ENCODE measurements around the gene ATP8B3.
"Not testable (repeated sequence)": the region's sequence is repeated elsewhere in the genome, so short reads cannot be mapped to it uniquely, and the experiment has no call there.

ATP8B3 gene

GRCh38 chr19:1807030-1807694 lies 4.9 kb downstream of the ATP8B3 start:
- no peaks in the 10 kb centered on the region for H3K36me3 ChIP-seq (ENCODE audit: control insufficient read depth, insufficient read depth, low read length)
- H3K4me3 ChIP-seq (ENCODE audit: low read length) = no peak overlapping the region
- DNase-seq (ENCODE audit: low read depth, low spot score) = no peak
- no peak overlapping the region for H3K27ac ChIP-seq (ENCODE audit: low read length)
- H3K4me1 ChIP-seq (ENCODE audit: control insufficient read depth, insufficient read depth, low read length) = peaks cover 2% of the 10 kb centered on the region
- no peaks in the 10 kb centered on the region for H3K27me3 ChIP-seq (ENCODE audit: control insufficient read depth, insufficient read depth, low read length)
- no peaks in the 10 kb centered on the region for H3K9me3 ChIP-seq (ENCODE audit: control insufficient read depth, insufficient read depth, low read length)
- WGBS (ENCODE audit: insufficient coverage, insufficient read length) = no CpG with 5 or more reads among the region's 28 CpGs

DNA sequence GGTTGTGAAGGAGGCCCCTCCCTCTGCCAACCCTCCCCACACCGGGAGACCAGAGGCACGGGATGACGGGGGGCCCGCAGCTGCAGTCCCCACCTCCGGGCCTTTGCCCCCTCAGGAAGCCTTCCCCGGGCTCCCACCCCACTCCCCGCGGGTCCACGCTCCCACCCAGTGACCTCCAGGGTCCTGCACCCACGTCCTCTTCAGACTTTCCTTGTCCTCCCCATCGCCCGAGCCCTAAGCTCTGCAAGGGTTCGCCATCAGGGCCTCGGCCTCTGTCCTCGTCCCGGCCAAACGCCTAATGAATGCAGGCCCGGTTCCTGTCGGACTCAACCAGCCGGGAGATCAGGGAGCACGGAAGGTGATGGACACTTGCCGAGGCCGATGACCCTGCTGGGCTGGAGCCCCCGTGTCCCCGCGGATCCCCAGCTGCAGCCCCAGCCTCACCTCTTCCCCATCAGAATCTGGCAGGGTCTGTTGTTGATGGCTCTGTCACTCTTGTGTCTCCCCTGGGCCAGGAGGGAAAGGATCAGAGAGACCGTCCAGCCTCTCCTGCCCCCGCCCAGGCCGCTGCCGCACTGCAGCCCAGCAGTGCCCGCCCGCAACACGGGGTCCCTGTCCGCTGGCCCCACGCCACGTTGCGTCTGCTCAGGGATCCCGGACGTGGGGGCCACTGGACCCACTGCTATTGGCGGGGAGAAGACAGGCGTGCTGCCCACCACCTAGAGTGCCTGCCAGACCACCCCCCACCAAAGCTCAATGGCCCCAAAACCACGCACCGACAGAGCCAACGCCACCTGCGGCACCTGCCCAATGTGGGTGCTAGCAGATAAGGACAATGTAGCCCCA lies 5.7 kb downstream of the ATP8B3 start:
- no peaks in the 10 kb centered on the region for H3K9me3 ChIP-seq (ENCODE audit: control insufficient read depth, insufficient read depth, low read length)
- H3K4me3 ChIP-seq (ENCODE audit: low read length) = no peak overlapping the region
- WGBS (ENCODE audit: insufficient coverage, insufficient read length) = no CpG with 5 or more reads among the region's 45 CpGs
- no peaks in the 10 kb centered on the region; the same call in 1 of the 2 replicates for H3K4me1 ChIP-seq (ENCODE audit: control insufficient read depth, insufficient read depth, low read length)
- H3K27me3 ChIP-seq (ENCODE audit: control insufficient read depth, insufficient read depth, low read length) = no peaks in the 10 kb centered on the region
- no peak for DNase-seq (ENCODE audit: low read depth, low spot score)
- no peak overlapping the region for H3K27ac ChIP-seq (ENCODE audit: low read length)
- H3K36me3 ChIP-seq (ENCODE audit: control insufficient read depth, insufficient read depth, low read length) = no peaks in the 10 kb centered on the region

GRCh38 chr19:1805401-1806183 lies 6.5 kb downstream of the ATP8B3 start:
- H3K36me3 ChIP-seq (ENCODE audit: control insufficient read depth, insufficient read depth, low read length) = no peaks in the 10 kb centered on the region
- no peak for DNase-seq (ENCODE audit: low read depth, low spot score)
- no CpG with 5 or more reads among the region's 24 CpGs for WGBS (ENCODE audit: insufficient coverage, insufficient read length)
- H3K27ac ChIP-seq (ENCODE audit: low read length) = no peak overlapping the region
- no peaks in the 10 kb centered on the region for H3K27me3 ChIP-seq (ENCODE audit: control insufficient read depth, insufficient read depth, low read length)
- H3K4me3 ChIP-seq (ENCODE audit: low read length) = no peak overlapping the region
- H3K4me1 ChIP-seq (ENCODE audit: control insufficient read depth, insufficient read depth, low read length) = no peaks in the 10 kb centered on the region
- no peaks in the 10 kb centered on the region for H3K9me3 ChIP-seq (ENCODE audit: control insufficient read depth, insufficient read depth, low read length)

GRCh38 chr19:1804858-1805257 lies 7.2 kb downstream of the ATP8B3 start:
- Histone ChIP-seq H3K4me3 (ENCODE audit: low read length) (no peak overlapping the region), H3K9me3 (ENCODE audit: control insufficient read depth, insufficient read depth, low read length) (no peaks in the 10 kb centered on the region), H3K27ac (ENCODE audit: low read length) (no peak overlapping the region), H3K36me3 (ENCODE audit: control insufficient read depth, insufficient read depth, low read length) (no peaks in the 10 kb centered on the region), H3K4me1 (ENCODE audit: control insufficient read depth, insufficient read depth, low read length) (no peaks in the 10 kb centered on the region), H3K27me3 (ENCODE audit: control insufficient read depth, insufficient read depth, low read length) (no peaks in the 10 kb centered on the region)
- no peak for DNase-seq (ENCODE audit: low read depth, low spot score)
- WGBS (ENCODE audit: insufficient coverage, insufficient read length) = no CpG with 5 or more reads among the region's 6 CpGs

GRCh38 chr19:1799695-1800342 lies 12.3 kb downstream of the ATP8B3 start:
- H3K36me3 ChIP-seq (ENCODE audit: control insufficient read depth, insufficient read depth, low read length) = no peaks in the 10 kb centered on the region

GRCh38 chr19:1797313-1797712 lies 14.8 kb downstream of the ATP8B3 start:
- H3K9me3 ChIP-seq (ENCODE audit: control insufficient read depth, insufficient read depth, low read length); H3K4me3 ChIP-seq (ENCODE audit: low read length); H3K27ac ChIP-seq (ENCODE audit: low read length); H3K36me3 ChIP-seq (ENCODE audit: control insufficient read depth, insufficient read depth, low read length); H3K27me3 ChIP-seq (ENCODE audit: control insufficient read depth, insufficient read depth, low read length); DNase-seq (ENCODE audit: low read depth, low spot score): not testable (repeated sequence)
- WGBS (ENCODE audit: insufficient coverage, insufficient read length) = no CpG with 5 or more reads among the region's 7 CpGs
- H3K4me1 ChIP-seq (ENCODE audit: control insufficient read depth, insufficient read depth, low read length) = peaks cover 10% of the 10 kb centered on the region; the same call in 1 of the 2 replicates

More at GRCh38 chr19:1799695-1800342, 12.3 kb downstream of the ATP8B3 start:
- no CpG with 5 or more reads among the region's 36 CpGs for WGBS (ENCODE audit: insufficient coverage, insufficient read length)
- Histone ChIP-seq H3K27me3 (ENCODE audit: control insufficient read depth, insufficient read depth, low read length) (no peaks in the 10 kb centered on the region), H3K4me1 (ENCODE audit: control insufficient read depth, insufficient read depth, low read length) (peaks cover 5% of the 10 kb centered on the region; the same call in 1 of the 2 replicates), H3K9me3 (ENCODE audit: control insufficient read depth, insufficient read depth, low read length) (no peaks in the 10 kb centered on the region), H3K27ac (ENCODE audit: low read length) (no peak overlapping the region), H3K4me3 (ENCODE audit: low read length) (no peak overlapping the region)
- DNase-seq (ENCODE audit: low read depth, low spot score) = no peak

- Histone ChIP-seq H3K4me3 (ENCODE audit: low read length) (no peak overlapping the region; the same call in 1 of the 2 replicates), H3K4me1 (ENCODE audit: control insufficient read depth, insufficient read depth, low read length) (peaks cover 10% of the 10 kb centered on the region; the same call in 1 of the 2 replicates), H3K9me3 (ENCODE audit: control insufficient read depth, insufficient read depth, low read length) (no peaks in the 10 kb centered on the region), H3K27me3 (ENCODE audit: control insufficient read depth, insufficient read depth, low read length) (no peaks in the 10 kb centered on the region), H3K36me3 (ENCODE audit: control insufficient read depth, insufficient read depth, low read length) (no peaks in the 10 kb centered on the region), H3K27ac (ENCODE audit: low read length) (no peak overlapping the region)
- WGBS (ENCODE audit: insufficient coverage, insufficient read length) = no CpG with 5 or more reads among the region's 52 CpGs
- no peak for DNase-seq (ENCODE audit: low read depth, low spot score)
Measured at GRCh38 chr19:1796395-1797142, 15.5 kb downstream of the ATP8B3 start.

DNA sequence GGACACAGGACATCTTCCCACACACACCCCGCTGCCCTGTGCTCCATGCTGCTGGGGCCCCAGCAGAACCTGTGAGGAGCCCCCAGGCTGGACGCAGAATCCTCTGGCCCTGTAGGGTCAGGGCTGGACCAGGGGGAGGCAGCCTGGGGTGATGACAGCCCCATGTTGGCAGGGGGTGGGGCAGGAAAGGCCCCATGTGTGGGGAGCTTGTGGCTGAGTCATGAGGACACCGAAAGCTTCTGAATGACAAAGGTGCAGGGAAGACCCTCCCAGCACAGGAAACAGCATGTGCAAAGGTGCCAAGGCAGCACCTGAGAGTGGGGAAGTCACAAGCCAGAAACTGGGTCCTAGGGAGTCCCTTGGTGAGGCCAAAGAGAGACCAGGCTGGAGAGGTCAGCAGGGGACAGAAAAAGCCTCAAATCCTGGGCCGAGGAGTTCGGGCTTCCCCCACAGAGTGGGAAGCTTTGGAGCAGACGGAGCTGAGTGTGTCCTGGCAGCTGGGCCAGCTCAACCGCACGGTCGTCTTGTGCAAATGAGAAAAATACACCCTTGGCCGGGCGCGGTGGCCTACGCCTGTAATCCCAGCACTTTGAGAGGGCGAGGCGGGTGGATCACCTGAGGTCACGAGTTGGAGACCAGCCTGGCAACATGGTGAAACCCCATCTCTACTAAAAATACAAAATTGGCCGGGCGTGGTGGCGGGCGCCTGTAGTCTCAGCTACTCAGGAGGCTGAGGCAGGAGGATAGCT lies 17.5 kb downstream of the ATP8B3 start:
- H3K9me3 ChIP-seq (ENCODE audit: control insufficient read depth, insufficient read depth, low read length) = no peaks in the 10 kb centered on the region
- H3K27me3 ChIP-seq (ENCODE audit: control insufficient read depth, insufficient read depth, low read length) = no peaks in the 10 kb centered on the region; the same call in 1 of the 2 replicates

GRCh38 chr19:1791879-1792278 lies 20.2 kb downstream of the ATP8B3 start:
- peaks cover 3% of the 10 kb centered on the region; the same call in 1 of the 2 replicates for H3K27me3 ChIP-seq (ENCODE audit: control insufficient read depth, insufficient read depth, low read length)
- H3K9me3 ChIP-seq (ENCODE audit: control insufficient read depth, insufficient read depth, low read length) = no peaks in the 10 kb centered on the region
- H3K4me1 ChIP-seq (ENCODE audit: control insufficient read depth, insufficient read depth, low read length) = peaks cover 16% of the 10 kb centered on the region
- H3K36me3 ChIP-seq (ENCODE audit: control insufficient read depth, insufficient read depth, low read length) = no peaks in the 10 kb centered on the region
- H3K27ac ChIP-seq (ENCODE audit: low read length) = no peak overlapping the region
- no peak for DNase-seq (ENCODE audit: low read depth, low spot score)
- WGBS (ENCODE audit: insufficient coverage, insufficient read length) = no CpG with 5 or more reads among the region's 14 CpGs
- no peak overlapping the region for H3K4me3 ChIP-seq (ENCODE audit: low read length)

More for the DNA sequence above, 17.5 kb downstream of the ATP8B3 start:
- Histone ChIP-seq H3K36me3 (ENCODE audit: control insufficient read depth, insufficient read depth, low read length) (no peaks in the 10 kb centered on the region), H3K4me1 (ENCODE audit: control insufficient read depth, insufficient read depth, low read length) (peaks cover 10% of the 10 kb centered on the region; the same call in 1 of the 2 replicates), H3K4me3 (ENCODE audit: low read length) (no peak overlapping the region), H3K27ac (ENCODE audit: low read length) (no peak overlapping the region)
- no CpG with 5 or more reads among the region's 20 CpGs for WGBS (ENCODE audit: insufficient coverage, insufficient read length)
- no peak for DNase-seq (ENCODE audit: low read depth, low spot score)

All from iPS DF 6.9 (cell line).